Large intestine (tissue), 3 donors: ENCODE results near the gene STEAP3. TPM values are rescaled to one million over a fixed set of nuclear protein-coding genes. Genes with fewer than 3 reads are reported as not detected.

Experiments
- DNase-seq, 2 donors: peaks; one replicate each; pipeline versions ENCODE4 v3.0.0 to v3.0.0-alpha.2; 2013
- H3K27ac ChIP-seq: one replicate; pipeline ENCODE4 v1.5.1; 2013; ENCODE audit warnings: low read length
- H3K27me3 ChIP-seq: 2 replicates; pipeline ENCODE4 v1.6.1; 2013; ENCODE audit warnings: low read length; ENCODE audit not compliant: control insufficient read depth, insufficient read depth
- H3K36me3 ChIP-seq: 2 replicates; pipeline ENCODE4 v1.6.1; 2013; ENCODE audit warnings: low read length; ENCODE audit not compliant: control insufficient read depth, insufficient read depth
- H3K4me1 ChIP-seq: one replicate; pipeline ENCODE4 v1.6.1; 2013; ENCODE audit warnings: low read length; ENCODE audit not compliant: control insufficient read depth, insufficient read depth
- H3K4me3 ChIP-seq: one replicate; pipeline ENCODE4 v1.5.1; 2013; ENCODE audit warnings: low read length
- H3K9me3 ChIP-seq: one replicate; pipeline ENCODE4 v1.6.1; 2013; ENCODE audit warnings: mild to moderate bottlenecking, low read depth, low read length, moderate library complexity; ENCODE audit not compliant: control insufficient read depth
- WGBS: methylation state at CpG from one replicate; pipeline ENCODE4 v1.1.5; 2013; ENCODE audit warnings: low lambda C conversion rate; ENCODE audit not compliant: insufficient coverage; 5-methylcytosine and 5-hydroxymethylcytosine counted together
- polyA plus RNA-seq: library from polyadenylated mRNA; unstranded; fragments of 120-200 nt; gene quantifications from one replicate; pipeline ENCODE4 v1.2.1, GENCODE V29; 2013

Gene STEAP3
- polyA plus RNA-seq, 1 donor, result 1.4 TPM

- H3K4me1 ChIP-seq, result peaks cover 22% of the 10 kb centered on the region
- no peaks in the 10 kb centered on the region for H3K9me3 ChIP-seq
- H3K27me3 ChIP-seq, result peaks cover 36% of the 10 kb centered on the region
- no peaks in the 10 kb centered on the region for H3K36me3 ChIP-seq
- no peak overlapping the region for H3K27ac ChIP-seq
- DNase-seq, result no peak
- no peak overlapping the region for H3K4me3 ChIP-seq
- WGBS, result no CpG with 5 or more reads among the region's 12 CpGs
Measured at GRCh38 chr2:119227346-119227745, 3.7 kb downstream of the STEAP3 start.

- Histone ChIP-seq H3K9me3 (no peaks in the 10 kb centered on the region), H3K4me1 (peaks cover 22% of the 10 kb centered on the region), H3K27ac (no peak overlapping the region), H3K4me3 (no peak overlapping the region), H3K27me3 (peaks cover 30% of the 10 kb centered on the region), H3K36me3 (no peaks in the 10 kb centered on the region)
- no CpG with 5 or more reads among the region's 5 CpGs for WGBS
- no peak for DNase-seq
Measured at GRCh38 chr2:119228136-119228535, 4.5 kb downstream of the STEAP3 start.

DNA sequence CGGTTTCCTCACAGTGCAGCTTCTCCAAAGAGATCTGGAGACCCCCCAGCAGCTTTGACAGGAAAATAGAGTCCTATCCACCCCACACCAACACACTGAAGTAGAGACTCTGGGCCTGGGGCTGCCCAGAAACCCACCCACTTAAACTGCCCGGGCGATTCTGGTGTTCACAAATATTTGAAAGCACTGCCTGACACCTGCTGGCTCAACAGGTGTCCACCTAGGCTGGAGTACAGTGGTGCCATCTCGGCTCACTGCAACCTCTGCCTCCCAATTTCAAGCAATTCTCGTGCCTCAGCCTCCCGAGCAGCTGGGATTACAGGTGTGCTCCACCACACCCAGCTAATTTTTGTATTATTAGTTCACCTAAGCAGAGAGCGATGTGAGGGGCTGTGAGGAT, 5.3 kb downstream of the STEAP3 start:
- Histone ChIP-seq H3K27me3 (peaks cover 24% of the 10 kb centered on the region), H3K4me1 (peaks cover 21% of the 10 kb centered on the region), H3K4me3 (no peak overlapping the region), H3K27ac (no peak overlapping the region), H3K36me3 (no peaks in the 10 kb centered on the region), H3K9me3 (no peaks in the 10 kb centered on the region)
- DNase-seq, result no peak
- WGBS, result no CpG with 5 or more reads among the region's 7 CpGs

- Histone ChIP-seq H3K27me3 (peaks cover 17% of the 10 kb centered on the region), H3K9me3 (no peaks in the 10 kb centered on the region), H3K27ac (no peak overlapping the region), H3K36me3 (no peaks in the 10 kb centered on the region), H3K4me1 (peaks cover 14% of the 10 kb centered on the region), H3K4me3 (no peak overlapping the region)
- DNase-seq, result no peak
- WGBS, result no CpG with 5 or more reads among the region's 3 CpGs
Measured at GRCh38 chr2:119229716-119230115, 6.1 kb downstream of the STEAP3 start.

GRCh38 chr2:119230219-119231185, 6.9 kb downstream of the STEAP3 start:
- WGBS, result no CpG with 5 or more reads among the region's 28 CpGs
- H3K4me3 ChIP-seq, result no peak overlapping the region
- no peak for DNase-seq

GRCh38 chr2:119231975-119232665, 8.5 kb downstream of the STEAP3 start:
- no peaks in the 10 kb centered on the region for H3K4me1 ChIP-seq
- H3K4me3 ChIP-seq, result no peak overlapping the region
- no CpG with 5 or more reads among the region's 10 CpGs for WGBS
- DNase-seq, result no peak
- H3K9me3 ChIP-seq, result no peaks in the 10 kb centered on the region
- H3K36me3 ChIP-seq, result no peaks in the 10 kb centered on the region
- peaks cover 6% of the 10 kb centered on the region for H3K27me3 ChIP-seq
- no peak overlapping the region for H3K27ac ChIP-seq

More at GRCh38 chr2:119230219-119231185, 6.9 kb downstream of the STEAP3 start:
- Histone ChIP-seq H3K4me1 (peaks cover 6% of the 10 kb centered on the region), H3K36me3 (no peaks in the 10 kb centered on the region), H3K27ac (no peak overlapping the region), H3K9me3 (no peaks in the 10 kb centered on the region), H3K27me3 (peaks cover 11% of the 10 kb centered on the region)

DNA sequence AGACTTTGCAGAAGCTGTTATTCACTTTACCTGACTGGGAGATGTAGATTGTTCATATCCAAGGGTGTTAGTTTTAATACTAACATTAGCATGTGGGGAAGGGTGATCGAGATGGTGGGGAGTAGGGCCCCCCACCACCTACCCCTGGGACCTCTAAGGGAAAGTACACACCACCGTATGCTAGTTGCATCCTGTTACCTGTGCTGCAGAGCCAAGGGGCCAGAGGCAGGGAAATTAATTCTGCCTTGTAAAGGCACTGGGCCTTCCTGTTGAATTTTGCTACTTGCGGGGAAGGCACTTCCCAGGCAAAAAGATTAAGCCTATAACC, 9.0 kb downstream of the STEAP3 start:
- H3K27me3 ChIP-seq, result peaks cover 6% of the 10 kb centered on the region
- no peaks in the 10 kb centered on the region for H3K4me1 ChIP-seq
- no CpG with 5 or more reads among the region's 3 CpGs for WGBS
- no peak for DNase-seq
- no peaks in the 10 kb centered on the region for H3K36me3 ChIP-seq
- no peak overlapping the region for H3K27ac ChIP-seq
- H3K4me3 ChIP-seq, result no peak overlapping the region
- H3K9me3 ChIP-seq, result no peaks in the 10 kb centered on the region

GRCh38 chr2:119233326-119234020, 9.8 kb downstream of the STEAP3 start:
- Histone ChIP-seq H3K9me3 (no peaks in the 10 kb centered on the region), H3K36me3 (no peaks in the 10 kb centered on the region), H3K4me1 (no peaks in the 10 kb centered on the region), H3K27ac (no peak overlapping the region), H3K27me3 (peaks cover 6% of the 10 kb centered on the region), H3K4me3 (no peak overlapping the region)
- no peak for DNase-seq
- WGBS, result no CpG with 5 or more reads among the region's 7 CpGs

- DNase-seq, result no peak
- Histone ChIP-seq H3K4me3 (no peak overlapping the region), H3K27me3 (peaks cover 5% of the 10 kb centered on the region), H3K27ac (no peak overlapping the region), H3K9me3 (no peaks in the 10 kb centered on the region), H3K4me1 (no peaks in the 10 kb centered on the region), H3K36me3 (no peaks in the 10 kb centered on the region)
- WGBS, result no CpG with 5 or more reads among the region's 13 CpGs
Measured at GRCh38 chr2:119234021-119235019, 10.7 kb downstream of the STEAP3 start.
